Dendritic cell treated with granulocyte-macrophage colony-stimulating factor and Interleukin-4, amounts not matched to agents 40 ng/mL and 50 ng/mL, for 4 days (primary cell): ENCODE results near the gene TPCN2.

Source experiments
- H3K27ac Mint-ChIP-seq: one replicate; pipeline ENCODE4 v1.8.0; 2022; ENCODE audit warnings: mild to moderate bottlenecking, mixed read lengths
- H3K27me3 Mint-ChIP-seq: one replicate; pipeline ENCODE4 v1.8.0; 2022; ENCODE audit warnings: mild to moderate bottlenecking, mixed read lengths
- H3K36me3 Mint-ChIP-seq: one replicate; pipeline ENCODE4 v1.8.0; 2022; ENCODE audit warnings: low read depth, mixed read lengths
- H3K4me1 Mint-ChIP-seq: one replicate; pipeline ENCODE4 v1.8.0; 2022; ENCODE audit warnings: low read depth, mixed read lengths
- H3K4me3 Mint-ChIP-seq: one replicate; pipeline ENCODE4 v1.8.0; 2022; ENCODE audit warnings: mild to moderate bottlenecking, moderate library complexity, mixed read lengths
- H3K9me3 Mint-ChIP-seq: one replicate; pipeline ENCODE4 v1.8.0; 2022; ENCODE audit warnings: mixed read lengths
- intact Hi-C: fragments of 100-400 bp; cut with micrococcal nuclease; formaldehyde crosslinking; loops from one replicate; pipeline ENCODE4 v1.15.0; 2022

The TPCN2 gene

DNA sequence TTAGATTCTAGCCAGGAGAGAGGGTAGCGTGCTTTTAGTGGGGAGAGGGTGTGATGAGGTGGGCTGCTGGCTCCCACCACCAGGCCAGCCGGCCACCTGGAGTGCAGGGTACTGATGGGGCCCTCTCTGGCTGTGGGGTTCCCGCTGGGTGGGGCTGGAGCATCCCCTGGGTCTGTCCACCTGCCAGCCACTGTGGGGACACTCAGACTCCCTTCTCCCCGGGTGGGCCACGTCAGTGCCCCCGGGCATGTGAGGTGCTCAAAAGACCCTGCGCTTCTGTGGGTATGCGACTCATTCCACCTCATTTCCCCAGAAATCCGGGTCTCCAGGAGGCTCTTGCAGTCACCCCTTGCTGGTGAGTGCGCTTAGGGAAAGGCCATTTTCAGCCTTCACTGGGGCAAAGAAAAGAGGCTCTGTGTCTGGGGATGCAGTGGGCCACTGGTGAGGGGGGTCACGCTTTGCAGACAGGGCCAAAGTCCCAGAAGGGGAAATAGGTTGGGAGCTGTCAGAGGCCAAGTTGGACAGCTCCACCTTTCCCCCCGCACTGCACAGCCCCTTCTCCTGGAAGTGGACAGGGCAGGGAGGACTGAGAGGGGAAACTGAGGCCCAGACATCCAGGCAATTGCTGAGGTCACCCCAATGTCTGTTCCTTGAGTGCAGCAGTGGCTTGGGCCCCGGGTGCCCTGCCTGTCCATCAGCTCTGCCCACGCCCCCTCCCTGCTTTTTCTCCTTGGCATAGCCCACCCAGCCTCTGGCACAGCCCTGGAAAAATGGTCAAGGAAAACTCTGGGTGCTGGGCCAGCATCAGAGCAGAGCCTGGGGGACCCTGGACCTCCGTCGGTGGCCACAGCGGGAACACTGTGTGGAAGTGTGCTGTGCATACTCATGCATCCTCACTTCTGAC, 53.3 kb downstream of the TPCN2 start:
- peaks cover 5% of the 10 kb centered on the region for H3K4me1 Mint-ChIP-seq
- intact Hi-C loops: loop anchor here (1.0 kb wide), 1 partner anchor 541 kb away; no protein-coding TSS in a partner anchor
- no peaks in the 10 kb centered on the region for H3K9me3 Mint-ChIP-seq
- H3K27ac Mint-ChIP-seq: no peak overlapping the region
- no peaks in the 10 kb centered on the region for H3K36me3 Mint-ChIP-seq
- no peak overlapping the region for H3K4me3 Mint-ChIP-seq
- peaks cover 42% of the 10 kb centered on the region for H3K27me3 Mint-ChIP-seq

DNA sequence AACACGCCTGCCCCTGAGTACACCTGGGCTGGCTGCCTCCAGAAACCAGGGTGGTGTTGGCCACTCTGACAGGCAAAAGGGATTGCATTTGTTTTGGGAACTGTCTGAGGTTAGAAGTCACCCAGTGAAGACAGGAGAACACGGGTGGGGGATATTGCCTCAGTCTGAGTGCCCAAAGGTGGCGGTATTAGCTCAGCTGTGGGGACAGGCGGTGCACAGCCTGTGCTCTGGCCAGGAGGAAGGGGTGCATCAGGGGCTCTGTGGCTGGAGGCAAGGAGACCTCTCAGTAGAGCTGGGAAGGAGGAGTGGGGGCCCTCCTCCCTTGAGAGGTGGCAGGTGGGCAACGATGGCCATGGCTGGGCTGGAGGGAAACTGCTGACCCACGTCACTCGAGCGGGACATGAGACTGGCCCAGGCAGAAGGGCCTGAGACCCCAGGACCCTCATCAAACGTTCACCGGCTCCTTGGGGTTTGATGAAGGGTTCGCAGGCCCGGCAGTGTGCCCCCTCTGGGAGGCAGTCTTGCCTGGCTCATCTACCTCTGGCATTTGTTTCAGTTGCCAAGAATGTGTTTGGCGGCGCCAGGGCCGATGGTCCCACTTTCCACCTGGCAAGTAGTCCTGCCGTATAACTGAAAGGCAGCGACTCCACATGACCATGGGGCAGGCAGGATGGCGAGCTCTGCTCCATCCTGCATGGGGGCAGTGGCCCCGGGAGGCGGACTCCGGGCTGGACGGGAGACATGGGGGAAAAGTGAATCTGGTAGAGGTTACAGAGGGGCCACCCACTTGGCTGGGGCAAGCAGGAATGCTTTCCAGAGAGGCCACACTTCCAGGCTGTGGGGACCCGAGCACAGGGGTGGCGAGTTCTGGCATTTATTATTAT, 54.2 kb downstream of the TPCN2 start:
- peaks cover 44% of the 10 kb centered on the region for H3K27me3 Mint-ChIP-seq
- H3K4me3 Mint-ChIP-seq: no peak overlapping the region
- intact Hi-C loops: no loop called here
- no peaks in the 10 kb centered on the region for H3K9me3 Mint-ChIP-seq
- no peaks in the 10 kb centered on the region for H3K36me3 Mint-ChIP-seq
- H3K27ac Mint-ChIP-seq: no peak overlapping the region
- H3K4me1 Mint-ChIP-seq: no peaks in the 10 kb centered on the region

DNA sequence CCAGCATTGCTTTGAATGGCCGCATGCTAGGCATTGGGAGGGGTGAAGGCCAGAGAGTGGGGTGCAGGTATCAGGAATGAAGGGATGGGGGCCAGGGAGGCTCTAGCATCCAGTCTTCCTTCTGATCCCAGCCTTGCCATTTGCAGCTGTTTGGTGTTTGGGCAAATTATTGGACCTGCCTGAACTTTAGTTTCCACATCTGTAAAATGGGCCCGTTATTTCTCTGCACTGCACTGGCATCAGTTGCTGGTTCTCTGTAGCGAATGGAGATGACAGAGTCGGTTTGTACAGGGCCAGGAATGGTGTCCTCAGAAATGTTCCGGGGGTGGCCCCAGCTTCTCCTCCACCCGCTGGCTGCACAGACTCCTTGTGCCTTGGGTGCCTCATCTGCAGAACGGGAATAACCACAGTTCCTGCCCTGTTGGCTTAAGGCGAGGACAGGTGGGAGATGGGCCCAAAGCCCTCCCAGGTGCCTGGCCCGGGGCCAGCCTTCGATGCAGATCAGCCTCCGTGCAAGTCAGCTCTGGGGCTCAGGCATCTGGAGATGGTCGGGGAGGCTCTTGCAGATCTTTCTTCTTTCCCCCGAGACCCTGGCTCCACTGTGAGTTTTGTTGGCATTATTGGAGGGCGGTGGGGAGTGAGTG, 55.6 kb downstream of the TPCN2 start:
- no peak overlapping the region for H3K4me3 Mint-ChIP-seq
- no peaks in the 10 kb centered on the region for H3K36me3 Mint-ChIP-seq
- H3K9me3 Mint-ChIP-seq: no peaks in the 10 kb centered on the region
- no peak overlapping the region for H3K27ac Mint-ChIP-seq
- no peaks in the 10 kb centered on the region for H3K4me1 Mint-ChIP-seq
- intact Hi-C loops: no loop called here
- peaks cover 42% of the 10 kb centered on the region for H3K27me3 Mint-ChIP-seq

DNA sequence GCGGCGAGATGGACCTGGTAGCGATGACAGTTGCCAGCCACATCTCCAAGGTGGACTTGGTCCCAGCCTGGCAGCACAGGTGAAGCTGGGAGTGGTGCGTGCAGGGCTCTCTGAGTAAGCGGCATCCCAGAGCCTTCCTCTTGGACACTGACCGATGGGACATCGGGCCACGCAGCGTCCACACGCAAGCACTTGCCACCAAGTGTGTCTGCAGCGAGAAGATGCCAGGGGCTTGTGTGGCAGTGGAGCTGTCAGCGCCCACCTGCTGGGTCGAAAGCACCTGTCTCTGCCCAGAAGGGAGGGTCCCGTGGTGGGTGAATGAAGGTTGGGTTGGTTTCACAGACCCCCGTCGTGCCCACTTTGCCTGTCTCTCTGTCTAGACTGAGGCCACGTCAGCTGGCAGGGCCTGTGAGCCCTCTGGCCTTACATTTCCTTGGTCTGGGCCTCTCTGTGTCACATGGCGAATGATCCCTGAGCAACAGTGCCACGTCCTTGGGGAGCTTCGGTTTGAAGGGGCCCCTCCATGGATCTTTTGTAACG, 56.2 kb downstream of the TPCN2 start:
- no peaks in the 10 kb centered on the region for H3K36me3 Mint-ChIP-seq
- intact Hi-C loops: no loop called here
- peaks cover 37% of the 10 kb centered on the region for H3K27me3 Mint-ChIP-seq
- H3K9me3 Mint-ChIP-seq: no peaks in the 10 kb centered on the region
- no peak overlapping the region for H3K27ac Mint-ChIP-seq
- no peaks in the 10 kb centered on the region for H3K4me1 Mint-ChIP-seq
- no peak overlapping the region for H3K4me3 Mint-ChIP-seq

DNA sequence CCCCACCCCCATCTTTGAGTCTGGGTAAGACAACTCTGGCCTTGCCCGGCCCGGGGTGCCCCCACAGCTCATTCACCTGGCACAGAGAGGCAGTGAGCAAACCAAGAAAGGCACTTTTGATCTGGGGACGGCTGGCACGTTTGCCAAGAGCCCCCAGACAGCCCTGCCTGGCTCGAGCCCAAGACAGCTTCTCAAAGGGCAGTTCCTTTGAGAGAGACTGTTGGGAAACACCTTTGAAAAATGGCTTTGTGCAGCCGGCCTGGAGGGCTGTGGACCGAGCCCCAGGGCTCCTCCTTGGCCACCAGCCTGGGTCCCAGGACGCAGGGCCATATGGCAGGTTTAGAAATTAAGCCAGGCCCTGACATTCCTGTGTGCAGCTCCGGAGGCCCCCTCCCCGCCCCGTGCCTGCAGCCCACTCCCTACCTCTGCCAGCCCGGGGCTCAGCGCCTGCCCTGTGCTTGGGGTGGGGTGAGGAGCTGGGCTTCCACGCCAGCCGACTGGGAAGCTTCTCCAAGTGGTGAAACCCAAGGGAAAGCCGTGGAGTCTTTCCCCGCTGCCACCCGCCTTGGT, 56.8 kb downstream of the TPCN2 start:
- Mint-ChIP-seq H3K27me3 (peaks cover 32% of the 10 kb centered on the region), H3K36me3 (no peaks in the 10 kb centered on the region), H3K27ac (no peak overlapping the region), H3K9me3 (peaks cover 5% of the 10 kb centered on the region), H3K4me3 (no peak overlapping the region), H3K4me1 (no peaks in the 10 kb centered on the region)
- intact Hi-C loops: no loop called here

DNA sequence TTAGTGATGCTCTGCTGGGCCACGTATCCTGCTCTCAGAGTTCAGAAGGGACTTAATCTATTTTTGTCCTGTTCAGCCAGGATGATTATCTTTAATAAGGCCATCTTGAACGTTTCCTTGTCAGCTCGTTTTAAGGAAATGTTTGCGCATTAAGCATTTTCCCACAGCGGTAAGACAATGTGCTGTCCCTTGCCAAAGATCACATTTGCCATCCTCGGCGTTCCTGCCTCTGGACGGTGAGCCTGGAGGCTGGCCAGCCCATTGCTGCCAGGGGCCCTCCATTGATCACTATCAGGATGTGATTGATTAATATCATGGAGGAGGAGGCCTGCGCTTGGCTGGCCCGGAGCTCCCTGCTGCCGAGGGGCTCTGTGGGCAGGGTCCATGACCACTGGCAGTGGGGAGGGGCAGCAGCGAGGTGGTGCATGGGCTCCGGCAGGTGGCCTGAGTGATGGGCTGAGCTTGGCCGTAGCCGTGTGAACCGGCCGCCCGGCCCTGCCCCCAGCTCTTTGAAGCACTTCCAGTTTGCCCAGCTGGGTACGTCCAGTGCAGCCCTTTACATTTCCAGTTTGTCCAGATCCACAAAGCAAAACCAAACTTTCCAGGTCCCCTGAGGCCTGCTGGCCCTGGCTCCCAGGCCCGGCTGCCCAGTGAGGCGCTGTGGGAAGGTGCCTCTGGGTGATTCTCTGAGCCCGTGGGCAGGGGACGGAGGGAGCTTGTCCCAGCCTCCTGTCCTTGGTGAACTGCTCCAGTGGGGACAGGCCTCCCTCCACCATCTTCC, 57.5 kb downstream of the TPCN2 start:
- Mint-ChIP-seq H3K4me1 (no peaks in the 10 kb centered on the region), H3K27ac (no peak overlapping the region), H3K4me3 (no peak overlapping the region), H3K36me3 (no peaks in the 10 kb centered on the region), H3K9me3 (peaks cover 11% of the 10 kb centered on the region), H3K27me3 (peaks cover 32% of the 10 kb centered on the region)
- intact Hi-C loops: no loop called here

DNA sequence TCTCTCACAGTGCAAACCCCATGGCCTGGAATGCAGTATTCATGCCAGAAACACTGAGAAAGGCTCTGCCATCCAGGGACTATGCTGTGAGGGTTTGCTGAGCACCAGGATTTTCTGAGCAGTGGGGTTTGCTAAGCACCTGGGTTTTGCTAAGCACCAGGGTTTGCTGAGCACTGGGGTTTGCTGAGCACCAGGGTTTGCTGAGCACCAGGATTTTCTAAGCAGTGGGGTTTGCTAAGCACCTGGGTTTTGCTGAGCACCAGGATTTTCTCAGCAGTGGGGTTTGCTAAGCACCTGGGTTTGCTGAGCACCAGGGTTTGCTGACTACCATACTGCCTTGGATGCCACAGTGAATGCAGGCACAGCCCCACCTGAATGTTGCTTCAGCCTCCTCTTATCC, 58.7 kb downstream of the TPCN2 start:
- H3K27me3 Mint-ChIP-seq: peaks cover 23% of the 10 kb centered on the region
- intact Hi-C loops: no loop called here
- no peaks in the 10 kb centered on the region for H3K4me1 Mint-ChIP-seq
- no peak overlapping the region for H3K4me3 Mint-ChIP-seq
- H3K27ac Mint-ChIP-seq: no peak overlapping the region
- no peaks in the 10 kb centered on the region for H3K36me3 Mint-ChIP-seq
- H3K9me3 Mint-ChIP-seq: peaks cover 11% of the 10 kb centered on the region

DNA sequence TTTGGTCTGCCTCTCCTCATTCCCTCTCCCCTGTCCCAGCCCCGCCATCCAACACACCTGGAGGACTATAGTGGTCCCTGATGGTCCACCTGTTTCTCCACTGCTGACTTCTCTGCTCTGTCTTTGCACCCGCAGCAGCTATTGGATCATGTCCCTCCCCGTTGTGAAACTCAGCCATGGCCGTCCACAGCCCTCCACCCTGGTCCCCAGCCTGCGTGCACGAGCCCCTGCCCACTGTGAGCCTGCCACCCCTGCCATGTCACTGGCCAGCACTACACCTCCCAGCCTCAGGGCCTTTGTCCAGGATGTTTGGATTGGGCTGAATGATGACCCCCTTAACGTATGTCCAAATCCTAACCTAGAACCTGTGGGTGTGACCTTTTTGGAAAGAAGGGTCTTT, 59.3 kb downstream of the TPCN2 start:
- Mint-ChIP-seq H3K4me1 (no peaks in the 10 kb centered on the region), H3K4me3 (no peak overlapping the region), H3K9me3 (peaks cover 11% of the 10 kb centered on the region), H3K27me3 (peaks cover 17% of the 10 kb centered on the region), H3K27ac (no peak overlapping the region), H3K36me3 (no peaks in the 10 kb centered on the region)
- intact Hi-C loops: no loop called here

DNA sequence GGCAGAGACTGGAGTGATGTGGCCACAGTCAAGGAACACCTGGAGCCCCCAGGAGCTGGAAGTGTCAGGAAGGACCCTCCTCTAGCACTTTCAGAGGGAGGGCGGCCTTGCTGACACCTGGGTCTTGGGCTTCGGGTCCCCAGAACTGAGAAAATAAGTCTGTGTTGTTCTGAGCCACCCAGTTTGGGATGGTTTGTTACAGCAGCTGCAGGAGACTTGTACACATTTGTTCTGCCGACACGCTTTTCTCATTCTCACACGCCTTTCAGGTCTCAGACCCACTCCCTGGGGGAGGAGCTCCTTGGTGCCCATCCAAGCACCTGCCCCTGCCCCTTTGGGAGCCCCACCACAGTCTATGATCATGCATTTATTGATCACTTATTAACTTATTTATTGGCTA, 59.8 kb downstream of the TPCN2 start:
- no peaks in the 10 kb centered on the region for H3K4me1 Mint-ChIP-seq
- H3K9me3 Mint-ChIP-seq: peaks cover 11% of the 10 kb centered on the region
- intact Hi-C loops: no loop called here
- peaks cover 18% of the 10 kb centered on the region for H3K27me3 Mint-ChIP-seq
- no peaks in the 10 kb centered on the region for H3K36me3 Mint-ChIP-seq
- H3K4me3 Mint-ChIP-seq: no peak overlapping the region
- no peak overlapping the region for H3K27ac Mint-ChIP-seq

DNA sequence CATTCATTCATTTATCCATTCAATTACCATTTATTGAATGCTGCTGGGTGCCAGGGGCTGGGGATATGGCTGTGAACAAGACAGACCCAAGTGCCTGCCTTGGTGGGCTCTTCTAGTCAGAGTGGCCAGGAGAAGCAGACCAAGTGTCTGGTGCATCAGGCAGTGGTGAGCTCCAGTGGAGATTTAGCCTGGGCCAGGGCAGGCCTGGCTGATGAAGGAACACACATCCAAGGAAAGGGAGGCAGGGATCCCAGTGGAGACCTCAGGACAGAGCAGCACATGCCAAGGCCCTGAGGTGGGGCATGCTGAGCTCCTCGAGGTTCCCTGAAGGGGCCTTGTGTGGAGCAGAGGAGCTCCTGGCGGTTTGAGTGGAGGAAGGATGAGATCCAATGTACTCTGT, 60.4 kb downstream of the TPCN2 start:
- Mint-ChIP-seq H3K9me3 (peaks cover 11% of the 10 kb centered on the region), H3K4me1 (no peaks in the 10 kb centered on the region), H3K27me3 (peaks cover 19% of the 10 kb centered on the region), H3K4me3 (no peak overlapping the region), H3K36me3 (no peaks in the 10 kb centered on the region), H3K27ac (no peak overlapping the region)
- intact Hi-C loops: no loop called here

DNA sequence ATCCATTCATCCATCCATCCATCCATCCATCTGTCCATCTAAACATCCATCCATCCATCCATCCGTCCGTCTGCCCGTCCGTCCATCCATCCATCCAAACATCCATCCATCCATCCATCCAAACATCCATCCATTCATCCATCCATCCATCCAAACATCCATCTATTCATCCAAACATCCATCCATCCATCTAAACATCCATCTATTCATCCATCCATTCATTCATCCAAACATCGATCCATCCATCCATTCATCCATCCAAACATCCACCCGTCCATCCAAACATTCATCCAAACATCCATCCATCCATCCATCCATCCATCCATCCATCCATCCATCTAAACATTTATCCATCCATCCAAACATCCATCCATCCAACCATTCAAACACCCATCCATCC, 61.7 kb downstream of the TPCN2 start:
- intact Hi-C loops: no loop called here
- Mint-ChIP-seq H3K4me1 (no peaks in the 10 kb centered on the region), H3K9me3 (peaks cover 11% of the 10 kb centered on the region), H3K27ac (no peak overlapping the region), H3K4me3 (no peak overlapping the region), H3K36me3 (no peaks in the 10 kb centered on the region), H3K27me3 (peaks cover 19% of the 10 kb centered on the region)

DNA sequence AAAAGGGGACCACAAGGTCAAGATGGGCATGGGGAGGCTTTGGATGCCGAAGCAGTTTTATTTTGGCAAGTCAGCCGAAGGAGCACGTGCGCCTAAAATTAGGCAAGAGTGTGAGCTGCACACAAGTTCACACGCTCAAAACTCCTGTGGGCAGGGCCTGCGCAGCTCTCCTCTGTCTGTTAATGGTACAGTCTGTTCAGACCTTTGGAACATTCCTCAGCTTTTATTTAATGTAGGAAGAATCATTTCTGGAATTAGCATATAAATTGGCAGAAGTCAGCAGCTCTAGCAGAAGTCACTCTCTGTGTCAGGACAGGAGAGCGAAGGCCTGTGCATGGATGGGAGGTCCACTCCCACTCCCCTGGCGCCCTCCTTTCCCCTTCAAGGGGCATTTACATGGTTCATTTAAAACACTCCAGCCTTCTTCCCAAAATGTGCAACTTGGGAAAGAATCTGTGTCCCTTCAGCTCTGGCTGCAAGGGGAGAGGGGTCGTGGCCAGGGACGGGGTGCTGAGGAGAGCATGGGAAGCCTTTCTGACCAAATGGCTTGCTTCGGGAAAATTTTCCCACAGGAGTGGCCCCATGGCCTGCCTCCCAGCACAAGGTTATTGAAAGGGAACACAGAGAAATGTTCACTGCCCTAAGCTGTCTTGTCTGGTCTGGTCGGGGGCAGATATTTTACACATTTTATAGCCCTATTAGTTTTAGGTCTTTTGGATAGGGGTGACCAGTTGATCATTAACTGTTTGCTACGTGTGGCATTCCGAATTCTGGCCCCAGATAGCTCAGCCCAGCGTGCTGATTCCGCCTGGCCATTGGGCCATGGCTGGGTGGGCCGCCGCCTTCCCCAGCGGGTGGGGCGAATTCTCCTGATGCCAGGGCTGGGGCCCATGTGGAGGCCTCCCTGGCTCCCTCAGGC, 63.2 kb downstream of the TPCN2 start:
- H3K9me3 Mint-ChIP-seq: peaks cover 11% of the 10 kb centered on the region
- H3K27ac Mint-ChIP-seq: no peak overlapping the region

More for the DNA sequence above, 63.2 kb downstream of the TPCN2 start:
- Mint-ChIP-seq H3K36me3 (no peaks in the 10 kb centered on the region), H3K27me3 (peaks cover 14% of the 10 kb centered on the region), H3K4me3 (no peak overlapping the region), H3K4me1 (no peaks in the 10 kb centered on the region)
- intact Hi-C loops: no loop called here
